ENCODE data around the gene ABR. TPM values are rescaled to one million over a fixed set of nuclear protein-coding genes. Genes with fewer than 3 reads are reported as not detected.

Gene ABR
- total RNA-seq, 4 donors from 2014 or later, result 35.4 to 192 (median 138) TPM

DNA sequence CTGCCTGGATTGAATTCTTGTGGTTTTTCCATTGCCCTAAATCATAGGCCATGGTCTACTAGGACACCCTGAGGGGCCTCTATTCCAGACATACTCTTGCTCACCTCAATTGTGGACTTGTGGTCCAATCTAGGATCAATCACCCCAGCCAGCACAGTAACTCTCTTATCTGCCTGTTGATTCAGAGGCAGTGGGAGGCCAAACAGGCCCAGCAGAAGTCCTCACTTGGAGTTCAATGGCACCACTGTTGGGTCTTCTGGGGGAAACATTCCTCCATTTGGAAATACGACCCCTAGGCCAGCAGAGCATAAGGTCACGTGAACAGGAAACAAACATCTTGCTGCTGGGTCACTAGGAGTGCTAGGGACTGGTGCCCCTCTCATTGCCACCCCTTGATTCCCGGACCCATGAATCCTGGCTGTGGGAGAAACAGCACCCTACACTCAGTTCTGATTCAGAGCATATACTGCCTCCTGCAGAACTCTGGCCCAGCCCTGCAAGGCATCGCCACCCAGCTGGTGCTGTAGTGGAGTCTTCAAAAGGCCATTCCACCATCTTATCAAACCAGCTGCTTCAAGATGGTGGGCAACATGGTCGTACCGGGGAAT lies 193.4 kb downstream of the ABR start:
- H3K9me3 ChIP-seq, result no peaks in the 10 kb centered on the region
- TF ChIP-seq, protein P1, sequence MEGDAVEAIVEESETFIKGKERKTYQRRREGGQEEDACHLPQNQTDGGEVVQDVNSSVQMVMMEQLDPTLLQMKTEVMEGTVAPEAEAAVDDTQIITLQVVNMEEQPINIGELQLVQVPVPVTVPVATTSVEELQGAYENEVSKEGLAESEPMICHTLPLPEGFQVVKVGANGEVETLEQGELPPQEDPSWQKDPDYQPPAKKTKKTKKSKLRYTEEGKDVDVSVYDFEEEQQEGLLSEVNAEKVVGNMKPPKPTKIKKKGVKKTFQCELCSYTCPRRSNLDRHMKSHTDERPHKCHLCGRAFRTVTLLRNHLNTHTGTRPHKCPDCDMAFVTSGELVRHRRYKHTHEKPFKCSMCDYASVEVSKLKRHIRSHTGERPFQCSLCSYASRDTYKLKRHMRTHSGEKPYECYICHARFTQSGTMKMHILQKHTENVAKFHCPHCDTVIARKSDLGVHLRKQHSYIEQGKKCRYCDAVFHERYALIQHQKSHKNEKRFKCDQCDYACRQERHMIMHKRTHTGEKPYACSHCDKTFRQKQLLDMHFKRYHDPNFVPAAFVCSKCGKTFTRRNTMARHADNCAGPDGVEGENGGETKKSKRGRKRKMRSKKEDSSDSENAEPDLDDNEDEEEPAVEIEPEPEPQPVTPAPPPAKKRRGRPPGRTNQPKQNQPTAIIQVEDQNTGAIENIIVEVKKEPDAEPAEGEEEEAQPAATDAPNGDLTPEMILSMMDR (IDR thresholded peaks at IDR 0.05), result no peak
- TF ChIP-seq POLR2A (IDR thresholded peaks at IDR 0.05), result no peak
- no peak for DNase-seq
- H3K36me3 ChIP-seq, result no peaks in the 10 kb centered on the region
- H3K4me1 ChIP-seq, result no peaks in the 10 kb centered on the region
- no peak overlapping the region for H3K4me3 ChIP-seq
- no peak overlapping the region for H3K27ac ChIP-seq
- H3K27me3 ChIP-seq, result no peaks in the 10 kb centered on the region
- intact Hi-C loops (cut with DNase I; ENCODE audit: low total_unique reads), result no loop called here

DNA sequence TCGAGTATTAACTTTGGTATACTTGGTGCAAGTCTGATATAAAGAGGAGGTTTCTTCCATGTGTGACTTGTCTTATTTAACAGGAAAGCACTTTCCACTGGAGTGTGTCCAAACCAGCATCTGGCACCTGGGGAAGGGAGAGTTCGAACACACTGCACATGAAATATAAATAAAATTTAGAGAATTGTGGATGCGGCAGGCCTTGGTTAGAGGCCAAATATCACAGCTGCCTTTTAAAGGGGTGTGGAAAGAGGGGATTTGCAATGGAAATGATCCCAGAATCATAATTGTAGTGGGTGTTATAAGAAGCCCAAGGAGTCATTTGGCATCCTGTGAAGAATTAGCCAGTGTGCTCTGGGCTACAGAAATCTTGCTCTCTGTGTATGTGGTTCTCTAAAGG lies 195.9 kb downstream of the ABR start:
- Histone ChIP-seq H3K36me3 (no peaks in the 10 kb centered on the region), H3K27me3 (no peaks in the 10 kb centered on the region), H3K9me3 (no peaks in the 10 kb centered on the region), H3K4me3 (no peak overlapping the region), H3K27ac (no peak overlapping the region), H3K4me1 (no peaks in the 10 kb centered on the region)
- TF ChIP-seq, protein P1 (IDR thresholded peaks at IDR 0.05), result no peak
- no peak for TF ChIP-seq POLR2A (IDR thresholded peaks at IDR 0.05)
- intact Hi-C loops (cut with DNase I; ENCODE audit: low total_unique reads), result loop anchor here (5.0 kb wide), 1 partner anchor 192 kb away; no protein-coding TSS in a partner anchor
- DNase-seq, result no peak

GRCh38 chr17:981292-981658 lies 198.5 kb downstream of the ABR start:
- no peaks in the 10 kb centered on the region for H3K9me3 ChIP-seq
- DNase-seq, result no peak
- H3K27me3 ChIP-seq, result no peaks in the 10 kb centered on the region
- no peaks in the 10 kb centered on the region for H3K4me1 ChIP-seq
- H3K36me3 ChIP-seq, result no peaks in the 10 kb centered on the region
- no peak overlapping the region for H3K4me3 ChIP-seq
- intact Hi-C loops (cut with DNase I; ENCODE audit: low total_unique reads), result loop anchor here (5.0 kb wide), 1 partner anchor 189 kb away; no protein-coding TSS in a partner anchor
- H3K27ac ChIP-seq, result peak overlapping the region in 1 of 2 donors; percentile 5
- TF ChIP-seq, protein P1 (IDR thresholded peaks at IDR 0.05), result no peak
- TF ChIP-seq POLR2A (IDR thresholded peaks at IDR 0.05), result no peak

DNA sequence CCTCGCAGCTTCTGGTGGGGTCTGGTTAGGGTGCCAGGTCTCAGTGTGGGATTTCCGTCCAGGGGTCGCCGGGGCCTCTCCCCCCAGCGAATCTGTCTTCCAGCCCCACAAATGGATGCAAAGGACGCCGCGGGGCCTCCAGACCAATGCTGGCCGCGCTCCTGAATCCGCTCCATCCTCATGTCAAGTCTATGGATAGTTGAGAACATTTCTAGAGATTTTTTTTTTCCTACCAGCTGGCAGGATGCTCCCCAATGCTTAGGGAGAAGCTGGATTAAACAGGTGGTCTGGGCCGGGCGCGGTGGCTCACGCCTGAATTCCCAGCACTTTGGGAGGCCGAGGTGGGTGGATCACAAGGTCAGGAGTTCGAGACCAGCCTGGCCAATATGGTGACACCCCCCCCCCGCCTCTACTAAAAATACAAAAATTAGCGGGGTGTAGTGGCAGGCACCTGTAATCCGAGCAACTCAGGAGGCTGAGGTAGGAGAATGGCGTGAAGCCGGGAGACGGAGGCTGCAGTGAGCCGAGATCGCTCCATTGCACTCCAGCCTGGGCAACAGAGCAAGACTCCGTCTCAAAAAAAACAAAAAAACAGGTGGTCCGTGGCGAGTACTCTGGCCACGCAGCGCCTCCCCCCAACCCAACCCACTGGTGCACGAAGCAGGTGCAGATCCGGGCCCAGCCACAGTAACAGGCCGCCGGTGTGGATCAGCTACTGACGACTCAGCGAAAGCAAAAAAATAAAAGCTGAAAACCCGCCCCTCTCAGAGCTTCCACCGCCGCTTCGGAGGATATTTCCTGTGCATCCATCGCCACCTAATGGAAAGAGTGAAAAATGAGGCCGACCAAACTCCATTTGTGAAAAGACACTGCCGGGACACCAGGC lies 199.1 kb downstream of the ABR start:
- peak; percentile 77 to 86 for DNase-seq
- Histone ChIP-seq H3K27me3 (no peaks in the 10 kb centered on the region), H3K9me3 (no peaks in the 10 kb centered on the region), H3K4me3 (peak overlapping the region; percentile 38 to 40), H3K4me1 (no peaks in the 10 kb centered on the region), H3K27ac (peak overlapping the region; percentile 78 to 84), H3K36me3 (no peaks in the 10 kb centered on the region)
- TF ChIP-seq, protein P1 (IDR thresholded peaks at IDR 0.05), result peak; percentile 79 to 93 (median 86)
- no peak for TF ChIP-seq POLR2A (IDR thresholded peaks at IDR 0.05)
- intact Hi-C loops (cut with DNase I; ENCODE audit: low total_unique reads), result loop anchor here (5.0 kb wide), 1 partner anchor 188 kb away; no protein-coding TSS in a partner anchor
